ENCODE data around the gene ZNF879.

DNA sequence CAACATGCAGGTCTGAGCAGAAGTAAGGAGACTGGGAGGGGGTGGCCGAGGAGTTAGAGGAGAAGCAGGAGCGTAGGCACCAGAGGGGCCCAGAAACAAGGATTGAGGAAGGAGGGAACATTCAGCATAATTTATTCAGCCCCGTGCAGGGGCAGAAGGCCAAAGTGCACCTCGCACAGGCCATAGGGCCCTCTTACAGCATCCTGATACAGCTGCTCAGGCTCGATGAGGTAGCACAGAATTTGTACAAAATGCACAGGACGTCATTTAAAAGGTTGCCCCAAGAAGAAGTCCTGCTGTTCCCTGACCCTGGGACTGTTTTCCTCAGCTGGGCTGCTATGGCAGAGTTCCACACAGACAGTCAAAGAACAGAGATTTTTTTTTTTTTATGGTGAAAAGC lies 26.4 kb upstream of the ZNF879 start:
- TF ChIP-seq, protein P1, sequence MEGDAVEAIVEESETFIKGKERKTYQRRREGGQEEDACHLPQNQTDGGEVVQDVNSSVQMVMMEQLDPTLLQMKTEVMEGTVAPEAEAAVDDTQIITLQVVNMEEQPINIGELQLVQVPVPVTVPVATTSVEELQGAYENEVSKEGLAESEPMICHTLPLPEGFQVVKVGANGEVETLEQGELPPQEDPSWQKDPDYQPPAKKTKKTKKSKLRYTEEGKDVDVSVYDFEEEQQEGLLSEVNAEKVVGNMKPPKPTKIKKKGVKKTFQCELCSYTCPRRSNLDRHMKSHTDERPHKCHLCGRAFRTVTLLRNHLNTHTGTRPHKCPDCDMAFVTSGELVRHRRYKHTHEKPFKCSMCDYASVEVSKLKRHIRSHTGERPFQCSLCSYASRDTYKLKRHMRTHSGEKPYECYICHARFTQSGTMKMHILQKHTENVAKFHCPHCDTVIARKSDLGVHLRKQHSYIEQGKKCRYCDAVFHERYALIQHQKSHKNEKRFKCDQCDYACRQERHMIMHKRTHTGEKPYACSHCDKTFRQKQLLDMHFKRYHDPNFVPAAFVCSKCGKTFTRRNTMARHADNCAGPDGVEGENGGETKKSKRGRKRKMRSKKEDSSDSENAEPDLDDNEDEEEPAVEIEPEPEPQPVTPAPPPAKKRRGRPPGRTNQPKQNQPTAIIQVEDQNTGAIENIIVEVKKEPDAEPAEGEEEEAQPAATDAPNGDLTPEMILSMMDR (optimal IDR thresholded peaks at IDR 0.05 in 1 of 3, IDR thresholded peaks at IDR 0.05 in 1 of 3, conservative IDR thresholded peaks at IDR 0.05 in 1 of 3; ENCODE audit: extremely low read depth in 1 of 3, insufficient read depth in 2 of 3, low read length in 3 of 3), result no peak
- no peak for TF ChIP-seq EZH2 (IDR thresholded peaks at IDR 0.05; ENCODE audit: low read length)
